Measurements from ENCODE around the gene SCFD2.
"Not testable (repeated sequence)": the region's sequence is repeated elsewhere in the genome, so short reads cannot be mapped to it uniquely, and the experiment has no call there.

The SCFD2 gene

DNA sequence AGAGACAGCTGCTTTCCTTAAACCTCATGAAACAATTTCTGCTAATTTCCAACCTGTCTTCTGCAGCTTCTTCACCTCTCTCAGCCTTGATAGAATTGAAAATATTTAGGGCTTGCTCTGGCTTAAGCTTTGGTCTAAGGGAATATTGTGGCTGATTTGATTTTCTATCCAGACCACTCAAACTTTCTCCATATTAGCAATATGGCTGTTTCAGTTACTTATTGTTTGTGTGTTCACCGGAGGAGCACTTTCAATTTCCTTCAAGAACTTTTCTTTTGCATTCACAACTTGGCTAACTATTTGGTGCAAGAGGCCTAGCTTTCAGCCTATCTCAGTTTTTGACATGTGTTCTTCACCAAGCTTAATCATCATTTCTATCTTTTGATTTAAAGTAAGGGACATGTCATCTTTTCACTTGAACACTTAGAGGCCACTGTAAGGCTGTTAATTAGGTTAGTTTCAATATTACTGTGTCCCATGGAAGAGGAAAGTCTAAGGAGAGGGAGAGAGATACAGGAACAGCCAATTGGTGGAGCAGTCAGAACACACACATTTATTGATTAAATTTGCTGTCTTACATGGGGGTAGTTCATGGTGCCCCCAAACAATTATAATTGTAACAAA lies 290.6 kb downstream of the SCFD2 start:
- Mint-ChIP-seq H3K4me3 (no peak overlapping the region), H3K27me3 (no peaks in the 10 kb centered on the region), H3K9me3 (peaks cover 5% of the 10 kb centered on the region), H3K27ac (no peak overlapping the region), H3K4me1 (peaks cover 7% of the 10 kb centered on the region), H3K36me3 (ENCODE audit: low read depth) (peaks cover 14% of the 10 kb centered on the region)
- ATAC-seq: no peak
- DNase-seq: no peak

DNA sequence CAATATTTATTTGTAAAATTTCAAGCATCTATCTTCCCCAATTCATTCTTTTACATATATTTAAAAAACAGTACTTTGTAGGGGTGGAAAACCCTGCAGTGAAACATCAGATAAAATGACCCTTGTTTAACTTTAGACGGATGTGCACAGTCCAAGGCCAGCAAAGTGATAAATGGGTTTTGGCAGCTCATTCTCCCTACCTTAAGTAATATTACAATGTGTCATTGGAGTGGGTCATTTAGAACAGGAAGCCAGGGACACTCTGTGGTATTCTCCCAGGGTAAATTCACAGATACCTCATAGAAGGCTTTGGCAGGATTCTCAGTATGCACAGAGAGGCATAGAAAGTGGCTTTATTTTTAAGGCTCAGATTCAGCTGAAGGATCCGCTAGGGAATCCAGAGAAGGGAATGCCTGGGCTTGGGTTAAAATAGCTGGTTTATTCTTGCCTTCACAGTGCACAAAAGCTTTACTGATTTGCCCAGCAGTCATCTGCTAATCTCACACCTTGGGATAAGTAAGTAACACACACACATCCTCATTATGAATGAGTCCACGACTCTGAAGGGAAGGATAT lies 297.0 kb downstream of the SCFD2 start:
- no peak for ATAC-seq
- no peak overlapping the region for H3K27ac Mint-ChIP-seq

DNA sequence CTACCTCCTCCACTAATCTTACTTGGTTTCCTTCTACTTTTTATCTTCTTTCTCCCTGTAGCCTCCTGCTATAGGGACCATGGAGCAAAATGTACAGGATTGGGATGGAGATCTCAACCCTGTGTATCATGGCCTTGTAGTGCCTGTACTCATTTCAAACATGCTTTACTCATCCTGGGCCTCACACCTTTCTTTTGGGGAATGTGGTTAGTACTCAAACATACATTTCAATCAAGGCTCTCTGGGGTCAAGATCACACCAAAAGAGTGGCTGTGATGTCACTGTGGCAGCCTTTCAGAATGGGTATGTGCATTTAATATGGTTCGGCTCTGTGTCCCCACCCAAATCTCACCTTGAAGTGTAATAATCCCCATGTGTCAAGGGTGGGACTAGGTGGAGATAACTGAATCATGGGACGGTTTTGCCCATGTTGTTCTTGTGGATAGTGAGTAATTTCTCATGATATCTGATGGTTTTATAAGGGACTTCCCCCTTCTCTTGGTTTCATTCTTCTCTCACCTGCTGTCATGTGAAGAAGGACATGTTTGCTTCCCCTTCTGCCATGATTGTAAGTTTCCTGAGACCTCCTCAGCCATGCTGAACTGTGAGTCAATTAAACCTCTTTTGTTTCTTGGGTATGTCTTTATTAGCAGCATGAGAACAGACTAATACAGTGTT lies 298.6 kb downstream of the SCFD2 start:
- Mint-ChIP-seq H3K9me3 (peaks cover 18% of the 10 kb centered on the region), H3K4me1 (no peaks in the 10 kb centered on the region), H3K27me3 (no peaks in the 10 kb centered on the region), H3K27ac (no peak overlapping the region), H3K36me3 (ENCODE audit: low read depth) (peaks cover 23% of the 10 kb centered on the region), H3K4me3 (no peak overlapping the region)
- no peak for DNase-seq
- no peak for ATAC-seq

More for the DNA sequence above, 297.0 kb downstream of the SCFD2 start:
- no peak for DNase-seq
- Mint-ChIP-seq H3K36me3 (ENCODE audit: low read depth) (peaks cover 23% of the 10 kb centered on the region), H3K4me1 (no peaks in the 10 kb centered on the region), H3K27me3 (no peaks in the 10 kb centered on the region), H3K9me3 (peaks cover 18% of the 10 kb centered on the region), H3K4me3 (no peak overlapping the region)

DNA sequence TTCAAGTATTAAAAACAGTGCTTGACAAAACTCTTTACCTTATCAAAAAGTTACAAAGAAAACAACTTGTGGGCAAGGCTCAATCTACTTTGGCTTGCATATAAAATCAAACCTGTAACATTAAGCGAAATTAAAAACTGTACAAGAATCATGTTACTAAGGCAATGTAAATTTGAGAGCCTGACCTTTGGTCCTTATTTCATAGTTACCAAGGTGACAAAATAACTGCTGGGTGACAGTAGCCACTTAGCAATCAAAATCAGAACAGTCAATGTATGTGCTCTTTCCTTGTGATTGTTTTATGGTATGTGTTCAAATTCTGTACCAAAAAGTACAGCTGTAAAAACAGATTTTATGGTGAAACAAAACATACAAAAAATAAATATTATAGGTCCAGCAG lies 299.7 kb downstream of the SCFD2 start:
- Mint-ChIP-seq H3K4me3 (no peak overlapping the region), H3K27me3 (no peaks in the 10 kb centered on the region), H3K9me3 (peaks cover 18% of the 10 kb centered on the region), H3K27ac (no peak overlapping the region), H3K36me3 (ENCODE audit: low read depth) (peaks cover 25% of the 10 kb centered on the region), H3K4me1 (no peaks in the 10 kb centered on the region)
- no peak for ATAC-seq
- DNase-seq: no peak

DNA sequence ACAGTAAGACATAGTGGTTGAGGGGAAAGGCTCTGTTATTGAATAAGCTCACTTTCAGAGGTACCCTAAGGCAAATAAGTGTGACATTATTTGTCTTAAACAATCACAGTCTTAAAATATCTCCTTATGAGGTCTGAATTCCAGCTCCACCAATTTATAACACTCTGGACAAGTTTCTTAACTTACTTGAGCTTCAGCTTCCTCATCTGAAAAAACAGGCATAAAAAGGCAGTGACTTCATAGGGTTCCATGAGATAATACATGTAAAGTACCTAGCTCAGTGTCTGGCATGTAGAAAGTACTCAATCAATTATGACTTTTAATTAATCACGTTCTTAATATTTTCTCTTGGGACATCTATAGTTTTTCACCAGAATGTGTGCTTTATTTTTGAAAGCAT lies 301.3 kb downstream of the SCFD2 start:
- Mint-ChIP-seq H3K36me3 (ENCODE audit: low read depth) (peaks cover 26% of the 10 kb centered on the region), H3K4me3 (no peak overlapping the region), H3K9me3 (peaks cover 13% of the 10 kb centered on the region), H3K4me1 (no peaks in the 10 kb centered on the region), H3K27ac (no peak overlapping the region), H3K27me3 (no peaks in the 10 kb centered on the region)
- ATAC-seq: no peak
- DNase-seq: no peak

DNA sequence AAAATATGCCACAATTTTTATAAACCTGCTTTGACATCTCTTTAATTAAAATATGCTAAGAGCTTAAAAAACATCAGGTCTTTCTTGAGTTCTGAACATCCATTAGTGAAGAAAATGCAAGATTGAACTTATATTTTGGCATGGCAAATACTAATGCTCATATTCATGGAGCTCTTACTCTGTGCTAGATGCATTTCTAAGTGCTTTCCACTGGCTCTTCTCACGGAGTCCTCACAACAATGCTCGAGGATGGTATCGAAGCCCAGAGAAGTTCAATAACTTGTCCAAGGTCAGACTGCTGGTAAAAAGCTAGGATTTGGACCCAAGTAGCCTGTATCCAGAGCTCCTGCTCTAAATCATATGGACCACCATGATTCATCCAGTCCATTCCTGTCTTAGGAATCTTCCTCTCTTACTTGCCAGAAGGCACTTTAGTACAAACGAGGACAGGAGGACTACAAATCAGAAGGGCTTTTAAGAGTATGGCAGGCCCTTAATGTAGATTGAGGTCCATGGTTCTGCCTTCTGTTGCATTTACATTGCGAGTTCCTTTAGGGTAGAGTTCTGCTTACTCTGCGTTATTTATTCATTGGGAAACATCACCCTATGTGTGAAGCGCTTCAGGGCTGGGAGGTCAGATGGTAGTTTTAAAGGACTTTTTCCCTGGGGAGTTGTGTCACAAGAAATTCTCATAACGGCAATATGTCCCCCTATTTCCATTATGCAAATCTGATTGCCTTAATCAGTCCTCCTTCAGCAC lies 304.6 kb downstream of the SCFD2 start:
- Mint-ChIP-seq H3K4me3 (no peak overlapping the region), H3K27me3 (no peaks in the 10 kb centered on the region), H3K36me3 (ENCODE audit: low read depth) (peaks cover 11% of the 10 kb centered on the region), H3K4me1 (no peaks in the 10 kb centered on the region), H3K27ac (no peak overlapping the region), H3K9me3 (peaks cover 6% of the 10 kb centered on the region)
- DNase-seq: no peak
- no peak for ATAC-seq

DNA sequence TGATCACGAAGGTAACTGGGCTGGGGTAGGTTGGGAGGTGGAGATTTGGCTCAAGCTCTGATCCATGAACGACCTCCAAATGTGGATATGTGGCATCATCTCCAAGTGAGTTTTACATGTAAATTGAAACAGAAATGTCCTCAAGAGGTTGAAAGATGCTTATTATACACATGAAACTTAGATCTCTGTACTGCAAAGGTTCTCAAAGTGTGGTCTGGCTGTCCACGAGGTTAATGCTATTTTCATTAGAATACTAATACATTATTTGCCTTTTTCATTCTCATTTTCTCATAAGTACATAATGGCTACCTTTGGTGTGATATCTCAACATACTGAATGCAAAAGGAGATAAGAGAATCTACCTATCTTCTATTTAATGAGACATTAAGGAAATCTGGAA lies 305.6 kb downstream of the SCFD2 start:
- Mint-ChIP-seq H3K27me3 (no peaks in the 10 kb centered on the region), H3K27ac (no peak overlapping the region), H3K36me3 (ENCODE audit: low read depth) (peaks cover 12% of the 10 kb centered on the region), H3K9me3 (peaks cover 6% of the 10 kb centered on the region), H3K4me3 (no peak overlapping the region), H3K4me1 (no peaks in the 10 kb centered on the region)
- DNase-seq (no peak), ATAC-seq (no peak)

DNA sequence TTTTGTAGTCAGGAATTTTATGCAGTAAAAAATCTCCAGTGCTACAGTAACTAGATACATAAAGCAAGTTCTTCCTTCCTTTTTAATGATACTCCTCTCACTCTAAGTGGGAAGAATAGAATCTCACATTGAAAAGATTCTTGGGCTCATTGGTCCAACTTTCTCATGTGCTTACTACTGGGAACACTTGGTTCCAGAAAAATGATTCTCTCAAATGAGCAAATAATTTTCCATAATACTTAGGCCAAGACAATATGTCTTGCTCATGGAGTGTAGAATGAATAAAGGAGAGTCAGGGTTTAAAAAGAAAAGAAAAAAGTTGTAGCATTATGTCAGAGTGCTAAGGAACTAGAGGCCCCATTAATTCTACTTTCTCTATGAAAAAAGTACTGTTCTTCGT lies 306.0 kb downstream of the SCFD2 start:
- Mint-ChIP-seq H3K4me3 (no peak overlapping the region), H3K4me1 (no peaks in the 10 kb centered on the region), H3K27ac (no peak overlapping the region), H3K36me3 (ENCODE audit: low read depth) (peaks cover 12% of the 10 kb centered on the region), H3K9me3 (peaks cover 6% of the 10 kb centered on the region), H3K27me3 (no peaks in the 10 kb centered on the region)
- no peak for DNase-seq
- ATAC-seq: no peak

DNA sequence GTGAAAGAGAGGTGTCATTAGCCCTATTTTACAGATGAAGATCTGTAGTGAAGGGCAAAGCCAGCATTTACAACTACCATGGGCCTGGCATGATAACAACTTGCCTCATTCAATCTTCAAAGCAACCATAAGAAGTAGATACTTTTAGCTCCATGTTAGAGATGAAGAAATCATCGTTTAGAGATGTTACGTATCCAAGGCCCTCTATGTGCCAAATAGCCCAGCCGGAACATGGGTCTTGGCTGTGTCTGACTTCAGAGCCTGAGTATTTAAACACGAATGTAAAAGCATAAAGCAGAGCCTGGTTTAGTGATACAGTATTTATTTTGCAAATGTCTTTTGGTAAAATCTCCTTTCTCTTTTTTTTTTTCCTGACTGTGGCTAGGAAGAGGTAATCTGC lies 306.6 kb downstream of the SCFD2 start:
- ATAC-seq (no peak), DNase-seq (no peak)
- H3K4me1 Mint-ChIP-seq: no peaks in the 10 kb centered on the region
- peaks cover 6% of the 10 kb centered on the region for H3K9me3 Mint-ChIP-seq
- H3K27me3 Mint-ChIP-seq: no peaks in the 10 kb centered on the region
- H3K4me3 Mint-ChIP-seq: no peak overlapping the region
- no peak overlapping the region for H3K27ac Mint-ChIP-seq
- peaks cover 12% of the 10 kb centered on the region for H3K36me3 Mint-ChIP-seq (ENCODE audit: low read depth)

DNA sequence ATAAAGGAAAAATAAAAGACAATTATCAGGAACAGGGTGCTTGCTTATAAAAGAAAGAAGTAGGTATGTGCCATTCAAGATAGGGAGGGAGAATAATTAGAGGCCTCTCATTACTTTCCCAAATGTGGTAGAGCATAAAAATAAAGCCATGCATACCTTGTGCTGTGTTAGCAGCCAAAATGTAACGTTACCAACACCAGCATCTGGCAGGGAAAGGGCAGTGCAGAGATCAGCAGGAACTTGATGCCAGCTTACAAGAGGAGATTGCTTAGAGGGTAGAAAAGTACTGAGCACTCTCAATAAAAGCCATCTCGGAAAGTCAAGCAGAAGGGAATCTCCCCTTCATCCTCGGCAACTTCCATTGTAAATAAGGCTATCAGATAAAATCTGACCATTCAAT lies 308.2 kb downstream of the SCFD2 start:
- H3K4me3 Mint-ChIP-seq: no peak overlapping the region
- H3K27me3 Mint-ChIP-seq: no peaks in the 10 kb centered on the region
- H3K27ac Mint-ChIP-seq: no peak overlapping the region
- peaks cover 12% of the 10 kb centered on the region for H3K36me3 Mint-ChIP-seq (ENCODE audit: low read depth)
- H3K9me3 Mint-ChIP-seq: peaks cover 6% of the 10 kb centered on the region
- DNase-seq: no peak
- ATAC-seq: no peak
- no peaks in the 10 kb centered on the region for H3K4me1 Mint-ChIP-seq

DNA sequence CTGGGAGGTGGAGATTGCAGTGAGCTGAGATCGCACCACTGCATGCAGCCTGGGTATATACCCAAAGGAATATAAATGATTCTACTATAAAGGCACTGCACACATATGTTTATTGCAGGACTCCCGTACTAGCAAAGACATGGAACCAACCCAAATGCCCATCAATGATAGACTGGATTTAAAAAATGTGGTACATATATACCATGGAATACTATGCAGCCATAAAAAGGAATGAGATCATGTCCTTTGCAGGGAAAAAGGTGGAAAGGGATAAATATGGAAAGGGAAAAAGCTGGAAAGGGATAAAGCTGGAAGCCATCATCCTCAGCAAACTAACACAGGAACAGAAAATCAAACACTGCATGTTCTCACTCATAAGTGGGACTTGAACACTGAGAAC lies 308.8 kb downstream of the SCFD2 start:
- H3K27ac Mint-ChIP-seq, ATAC-seq, H3K4me3 Mint-ChIP-seq, DNase-seq, H3K27me3 Mint-ChIP-seq, H3K9me3 Mint-ChIP-seq, H3K4me1 Mint-ChIP-seq: not testable (repeated sequence)
- H3K36me3 Mint-ChIP-seq (ENCODE audit: low read depth): peaks cover 14% of the 10 kb centered on the region

DNA sequence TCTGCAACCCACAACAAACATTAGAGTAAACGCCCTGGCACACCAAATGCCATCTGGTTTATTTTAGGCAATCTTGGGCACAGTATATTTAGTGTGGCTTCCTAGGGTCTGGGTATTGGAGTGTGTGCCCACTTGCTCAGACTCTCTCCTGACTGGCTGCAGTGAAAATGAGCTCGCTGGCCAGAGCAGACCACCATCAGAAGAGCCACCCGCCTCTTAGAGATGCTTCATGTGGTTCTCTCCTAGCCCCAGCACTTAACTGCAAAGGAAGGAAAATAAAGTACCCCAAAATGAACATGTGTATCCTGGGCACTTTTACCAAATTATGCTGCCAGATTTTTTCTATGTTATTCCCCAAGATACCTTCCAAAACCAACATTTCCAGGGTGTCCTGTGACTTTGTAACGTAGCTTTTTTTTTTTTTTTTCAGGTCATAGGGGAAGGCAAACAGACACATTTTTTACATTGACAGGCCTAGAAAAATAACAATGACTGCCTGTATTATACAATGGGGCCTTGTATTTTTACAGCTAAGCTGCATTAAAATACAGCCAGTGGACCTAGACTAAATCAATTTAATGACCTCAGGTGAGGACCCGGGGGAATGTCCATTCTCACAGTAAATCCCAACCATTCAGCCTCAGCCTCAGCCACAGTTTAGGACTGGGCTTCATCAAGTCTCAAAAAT lies 310.0 kb downstream of the SCFD2 start:
- DNase-seq: no peak
- no peak for ATAC-seq
- Mint-ChIP-seq H3K36me3 (ENCODE audit: low read depth) (peaks cover 12% of the 10 kb centered on the region), H3K27ac (no peak overlapping the region), H3K9me3 (peaks cover 6% of the 10 kb centered on the region), H3K4me3 (no peak overlapping the region), H3K27me3 (no peaks in the 10 kb centered on the region), H3K4me1 (no peaks in the 10 kb centered on the region)

DNA sequence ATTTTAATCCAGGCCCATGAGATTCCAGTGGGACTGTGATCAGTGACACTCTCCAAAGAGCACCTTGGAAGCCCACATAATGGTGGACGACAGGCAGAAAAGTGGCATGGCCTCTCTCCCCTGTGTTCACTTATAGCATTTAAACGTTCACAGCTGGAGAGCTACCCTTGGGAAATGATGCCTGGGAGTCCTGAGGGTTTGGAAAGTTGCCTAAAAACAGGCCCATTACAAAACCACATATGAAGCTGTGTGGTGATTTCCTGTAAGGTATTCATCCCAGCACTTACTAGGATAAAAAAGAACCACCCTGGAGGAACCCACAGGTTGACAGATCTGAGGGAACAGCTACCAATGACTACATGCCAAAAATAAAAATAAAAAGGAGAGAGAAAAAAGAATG lies 310.6 kb downstream of the SCFD2 start:
- ATAC-seq (no peak), DNase-seq (no peak)
- Mint-ChIP-seq H3K4me1 (no peaks in the 10 kb centered on the region), H3K36me3 (ENCODE audit: low read depth) (peaks cover 12% of the 10 kb centered on the region), H3K9me3 (peaks cover 6% of the 10 kb centered on the region), H3K27ac (no peak overlapping the region), H3K27me3 (no peaks in the 10 kb centered on the region), H3K4me3 (no peak overlapping the region)

DNA sequence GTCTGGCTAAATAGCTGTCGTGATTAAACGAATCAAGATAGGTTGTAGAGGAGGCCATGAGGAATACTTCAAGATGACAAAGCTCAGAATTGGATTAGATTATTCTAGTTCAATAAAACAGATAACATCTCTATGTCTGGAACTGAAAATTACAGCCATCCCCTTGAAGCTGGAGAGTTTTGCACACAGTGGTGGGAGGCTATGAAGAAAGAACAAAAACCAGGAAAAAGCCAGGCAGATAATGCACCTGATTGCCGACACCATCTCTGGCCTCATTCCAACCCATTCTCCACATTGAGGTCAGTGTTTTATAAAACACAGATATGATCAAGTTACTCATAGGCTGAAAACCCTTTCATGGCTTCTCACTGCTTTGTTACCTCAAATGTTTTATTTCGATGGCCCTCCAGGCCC lies 315.5 kb downstream of the SCFD2 start:
- H3K36me3 Mint-ChIP-seq (ENCODE audit: low read depth): peaks cover 4% of the 10 kb centered on the region

More for the DNA sequence above, 315.5 kb downstream of the SCFD2 start:
- Mint-ChIP-seq H3K4me3 (no peak overlapping the region), H3K27me3 (no peaks in the 10 kb centered on the region), H3K9me3 (no peaks in the 10 kb centered on the region), H3K27ac (no peak overlapping the region), H3K4me1 (no peaks in the 10 kb centered on the region)
- DNase-seq: no peak
- no peak for ATAC-seq

All from activated naive CD8-positive, alpha-beta T cell treated with anti-CD3 and anti-CD28 coated beads, Interleukin-2, amount 50 U/mL, for 24 hours (primary cell).